ENCODE measurements around the gene DNAJB14. TPM values are rescaled to one million over a fixed set of nuclear protein-coding genes. Genes with fewer than 3 reads are reported as not detected.

Gene DNAJB14
- total RNA-seq, 2 experiments from 2014 or later = 40.0 to 42.5 TPM

DNA sequence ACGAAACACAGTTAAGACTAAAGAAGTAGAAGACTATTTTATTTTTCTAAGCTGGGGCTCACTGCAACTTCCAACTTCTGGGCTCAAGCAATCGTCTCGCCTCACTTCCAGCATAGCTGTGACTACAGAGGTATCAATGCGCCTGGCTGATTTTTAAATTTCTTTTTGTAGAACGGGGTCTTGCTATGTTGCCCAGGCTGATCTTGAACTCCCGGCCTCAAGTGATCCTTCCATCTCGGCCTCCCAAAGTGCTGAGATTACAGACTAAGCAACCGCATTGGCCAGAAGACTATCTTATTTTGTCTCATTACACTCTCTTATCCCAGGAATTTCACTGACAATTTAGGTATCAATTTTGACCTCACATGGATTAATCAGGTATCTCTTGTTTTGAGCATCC lies 53.4 kb downstream of the DNAJB14 start:
- ATAC-seq (no peak), DNase-seq (no peak)
- peaks cover 3% of the 10 kb centered on the region for H3K36me3 Mint-ChIP-seq (ENCODE audit: low read depth)
- H3K27ac Mint-ChIP-seq = peak overlapping the region; percentile 93
- ChIA-PET POLR2A (interaction anchor here (0.6 to 1.2 kb wide), 2 partner anchors 42 to 55 kb away, joined by 3 read pairs; no protein-coding TSS in a partner anchor), CTCF (interaction anchor here (0.6 to 1.5 kb wide), 2 partner anchors 57 to 330 kb away, joined by 3 read pairs; no protein-coding TSS in a partner anchor)
- TF ChIP-seq CTCF (IDR thresholded peaks at IDR 0.05) = no peak
- H3K27me3 Mint-ChIP-seq = no peaks in the 10 kb centered on the region
- H3K4me1 Mint-ChIP-seq (ENCODE audit: low read depth) = peaks cover 37% of the 10 kb centered on the region
- no peaks in the 10 kb centered on the region for H3K9me3 Mint-ChIP-seq
- intact Hi-C loops (cut with micrococcal nuclease) = loop anchor here (5.0 kb wide), 2 partner anchors 54 to 331 kb away; partner anchors contain the start of genes DNAJB14 and TRMT10A
- peak overlapping the region; percentile 95 for H3K4me3 Mint-ChIP-seq

GRCh38 chr4:99891351-99891750 lies 55.1 kb downstream of the DNAJB14 start:
- TF ChIP-seq CTCF (IDR thresholded peaks at IDR 0.05) = no peak
- ChIA-PET POLR2A (interaction anchor here (1.0 kb wide), 1 partner anchor 58 kb away, joined by 5 read pairs; no protein-coding TSS in a partner anchor), CTCF (no interaction called here)
- Mint-ChIP-seq H3K4me3 (no peak overlapping the region), H3K36me3 (ENCODE audit: low read depth) (peaks cover 3% of the 10 kb centered on the region), H3K4me1 (ENCODE audit: low read depth) (peaks cover 41% of the 10 kb centered on the region), H3K9me3 (no peaks in the 10 kb centered on the region), H3K27ac (peak overlapping the region; percentile 9), H3K27me3 (no peaks in the 10 kb centered on the region)
- DNase-seq (no peak), ATAC-seq (no peak)
- intact Hi-C loops (cut with micrococcal nuclease) = loop anchor here (5.0 kb wide), 2 partner anchors 56 to 329 kb away; partner anchors contain the start of genes DNAJB14 and TRMT10A

- H3K4me1 Mint-ChIP-seq (ENCODE audit: low read depth) = peaks cover 31% of the 10 kb centered on the region
- no peaks in the 10 kb centered on the region for H3K27me3 Mint-ChIP-seq
- POLR2A ChIA-PET = no interaction called here
- H3K27ac Mint-ChIP-seq = peak overlapping the region; percentile 25
- H3K36me3 Mint-ChIP-seq (ENCODE audit: low read depth) = peaks cover 6% of the 10 kb centered on the region
- ATAC-seq (no peak), DNase-seq (no peak)
- no peaks in the 10 kb centered on the region for H3K9me3 Mint-ChIP-seq
- CTCF ChIA-PET = interaction anchor here (3.8 to 4.3 kb wide), 2 partner anchors 76 to 79 kb away, joined by 45 to 53 read pairs; no protein-coding TSS in a partner anchor
- no peak overlapping the region for H3K4me3 Mint-ChIP-seq
- intact Hi-C loops (cut with micrococcal nuclease) = no loop called here
- TF ChIP-seq CTCF (IDR thresholded peaks at IDR 0.05) = no peak
Measured at GRCh38 chr4:99887837-99888236, 58.6 kb downstream of the DNAJB14 start.

- TF ChIP-seq CTCF (IDR thresholded peaks at IDR 0.05) = no peak
- no peak for ATAC-seq
- Mint-ChIP-seq H3K9me3 (no peaks in the 10 kb centered on the region), H3K4me3 (no peak overlapping the region), H3K27ac (no peak overlapping the region), H3K27me3 (no peaks in the 10 kb centered on the region), H3K4me1 (ENCODE audit: low read depth) (peaks cover 18% of the 10 kb centered on the region), H3K36me3 (ENCODE audit: low read depth) (peaks cover 6% of the 10 kb centered on the region)
- CTCF ChIA-PET = interaction anchor here (0.9 to 4.3 kb wide), 3 partner anchors 63 to 78 kb away, joined by 3 to 53 read pairs (median 45); no protein-coding TSS in a partner anchor
- DNase-seq = no peak
- intact Hi-C loops (cut with micrococcal nuclease) = no loop called here
- POLR2A ChIA-PET = no interaction called here
Measured at GRCh38 chr4:99886146-99886545, 60.3 kb downstream of the DNAJB14 start.

GRCh38 chr4:99885687-99886086 lies 60.7 kb downstream of the DNAJB14 start:
- Mint-ChIP-seq H3K4me1 (ENCODE audit: low read depth) (peaks cover 14% of the 10 kb centered on the region), H3K36me3 (ENCODE audit: low read depth) (peaks cover 3% of the 10 kb centered on the region), H3K4me3 (no peak overlapping the region), H3K27ac (no peak overlapping the region), H3K27me3 (no peaks in the 10 kb centered on the region), H3K9me3 (no peaks in the 10 kb centered on the region)
- ChIA-PET POLR2A (no interaction called here), CTCF (interaction anchor here (0.9 to 4.3 kb wide), 7 partner anchors 9 to 141 kb away, joined by 3 to 53 read pairs (median 3); partner anchors contain the start of gene DAPP1)
- ATAC-seq = no peak
- TF ChIP-seq CTCF (IDR thresholded peaks at IDR 0.05) = no peak
- intact Hi-C loops (cut with micrococcal nuclease) = loop anchor here (1.0 kb wide), 1 partner anchor 74 kb away; no protein-coding TSS in a partner anchor
- DNase-seq = no peak

All from activated CD8-positive, alpha-beta T cell treated with anti-CD3 and anti-CD28 coated beads for 36 hours (primary cell).